Ishikawa (cell line): ENCODE data around the gene GRIN2A.

ENCODE experiments used
- CEBPB ChIP-seq: IDR thresholded peaks from 2 replicates; pipeline ENCODE4 v1.6.1; 2012
- CREB1 ChIP-seq: IDR thresholded peaks from 2 replicates; pipeline ENCODE4 v1.6.1; 2012; ENCODE audit warnings: low read depth
- EGR1 ChIP-seq: IDR thresholded peaks from 2 replicates; pipeline ENCODE4 v1.6.1; 2012
- EP300 ChIP-seq: IDR thresholded peaks from 2 replicates; pipeline ENCODE4 v1.6.1; 2012; ENCODE audit warnings: borderline replicate concordance
- NFIC ChIP-seq: IDR thresholded peaks from 2 replicates; pipeline ENCODE4 v1.6.1; 2012
- RAD21 ChIP-seq: IDR thresholded peaks from 2 replicates; pipeline ENCODE4 v1.6.1; 2012; ENCODE audit warnings: low read depth
- TAF1 ChIP-seq: IDR thresholded peaks from 2 replicates; pipeline ENCODE4 v1.6.1; 2012; ENCODE audit warnings: low read depth, mild to moderate bottlenecking
- TCF12 ChIP-seq: IDR thresholded peaks from 2 replicates; pipeline ENCODE4 v1.6.1; 2012; ENCODE audit warnings: low read depth
- YY1 ChIP-seq: IDR thresholded peaks from 2 replicates; pipeline ENCODE4 v1.6.1; 2012; ENCODE audit warnings: low read depth

- TF ChIP-seq EGR1 (no peak), NFIC (no peak), EP300 (no peak), TAF1 (no peak), YY1 (no peak), CREB1 (no peak), CEBPB (no peak), TCF12 (no peak), RAD21 (no peak)
These were observed 11.0 kb downstream of the GRIN2A start for GRCh38 chr16:10171221-10171620.
